Measurements from ENCODE around the gene LILRB3.
"Not testable (repeated sequence)": the region's sequence is repeated elsewhere in the genome, so short reads cannot be mapped to it uniquely, and the experiment has no call there.

GRCh38 chr19:54271587-54271986 is 48.8 kb upstream of the LILRB3 start:
- TF ChIP-seq, protein P1, sequence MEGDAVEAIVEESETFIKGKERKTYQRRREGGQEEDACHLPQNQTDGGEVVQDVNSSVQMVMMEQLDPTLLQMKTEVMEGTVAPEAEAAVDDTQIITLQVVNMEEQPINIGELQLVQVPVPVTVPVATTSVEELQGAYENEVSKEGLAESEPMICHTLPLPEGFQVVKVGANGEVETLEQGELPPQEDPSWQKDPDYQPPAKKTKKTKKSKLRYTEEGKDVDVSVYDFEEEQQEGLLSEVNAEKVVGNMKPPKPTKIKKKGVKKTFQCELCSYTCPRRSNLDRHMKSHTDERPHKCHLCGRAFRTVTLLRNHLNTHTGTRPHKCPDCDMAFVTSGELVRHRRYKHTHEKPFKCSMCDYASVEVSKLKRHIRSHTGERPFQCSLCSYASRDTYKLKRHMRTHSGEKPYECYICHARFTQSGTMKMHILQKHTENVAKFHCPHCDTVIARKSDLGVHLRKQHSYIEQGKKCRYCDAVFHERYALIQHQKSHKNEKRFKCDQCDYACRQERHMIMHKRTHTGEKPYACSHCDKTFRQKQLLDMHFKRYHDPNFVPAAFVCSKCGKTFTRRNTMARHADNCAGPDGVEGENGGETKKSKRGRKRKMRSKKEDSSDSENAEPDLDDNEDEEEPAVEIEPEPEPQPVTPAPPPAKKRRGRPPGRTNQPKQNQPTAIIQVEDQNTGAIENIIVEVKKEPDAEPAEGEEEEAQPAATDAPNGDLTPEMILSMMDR (IDR thresholded peaks at IDR 0.05), result not testable (repeated sequence)
- not testable (repeated sequence) for TF ChIP-seq POLR2A (IDR thresholded peaks at IDR 0.05)
